Liver (tissue), 9 donors: ENCODE results near the gene COL11A2. TPM values are rescaled to one million over a fixed set of nuclear protein-coding genes. Genes with fewer than 3 reads are reported as not detected.

Experiments
- DNase-seq: peaks from one replicate; pipeline ENCODE4 v3.0.0-alpha.2; 2017; ENCODE audit warnings: low spot score
- H3K27ac ChIP-seq, 2 donors: one replicate each; pipeline ENCODE4 v1.7.0; 2013; ENCODE audit warnings: inconsistent platforms in 2 of 2, low read length in 2 of 2, control low read depth in 1 of 2, low read depth in 1 of 2, mild to moderate bottlenecking in 1 of 2
- H3K27me3 ChIP-seq, 4 donors: one replicate each; pipeline versions ENCODE4 v1.6.1 to v1.7.0; 2013; ENCODE audit warnings: low read length in 3 of 4, inconsistent platforms in 1 of 4, mild to moderate bottlenecking in 1 of 4, moderate library complexity in 1 of 4; ENCODE audit not compliant: control insufficient read depth in 4 of 4, insufficient read depth in 4 of 4
- H3K36me3 ChIP-seq, 4 donors: one replicate each; pipeline versions ENCODE4 v1.6.1 to v1.7.0; 2013; ENCODE audit warnings: low read length in 3 of 4, mild to moderate bottlenecking in 3 of 4, low read depth in 1 of 4, moderate library complexity in 1 of 4; ENCODE audit not compliant: control insufficient read depth in 4 of 4, insufficient read depth in 3 of 4
- H3K4me1 ChIP-seq, 4 donors: one replicate each; pipeline versions ENCODE4 v1.6.1 to v1.7.0; 2013; ENCODE audit warnings: low read length in 3 of 4, mild to moderate bottlenecking in 3 of 4, moderate library complexity in 1 of 4; ENCODE audit not compliant: control insufficient read depth in 4 of 4, insufficient read depth in 4 of 4
- H3K4me3 ChIP-seq, 3 donors: one replicate each; pipeline versions ENCODE4 v1.6.1 to v1.7.0; 2013; ENCODE audit warnings: low read length in 3 of 3, control low read depth in 1 of 3, low read depth in 1 of 3, mild to moderate bottlenecking in 1 of 3
- H3K9ac ChIP-seq, 2 donors: one replicate each; pipeline ENCODE4 v1.7.0; 2013; ENCODE audit warnings: low read length in 2 of 2, mild to moderate bottlenecking in 2 of 2, moderate library complexity in 2 of 2, control low read depth in 1 of 2, low read depth in 1 of 2
- H3K9me3 ChIP-seq, 4 donors: one replicate each; pipeline versions ENCODE4 v1.6.1 to v1.7.0; 2013; ENCODE audit warnings: low read length in 3 of 4; ENCODE audit not compliant: control insufficient read depth in 4 of 4
- EGR1 ChIP-seq, 2 donors: IDR thresholded peaks; 2 replicates each; pipeline ENCODE4 v1.6.1; 2016 to 2018; ENCODE audit warnings: antibody characterized with exemption in 2 of 2, low read depth in 2 of 2
- FOXA1 ChIP-seq: IDR thresholded peaks from 2 replicates; pipeline ENCODE4 v1.6.1; 2016; ENCODE audit warnings: antibody characterized with exemption
- FOXA2 ChIP-seq: IDR thresholded peaks from 2 replicates; pipeline ENCODE4 v1.6.1; 2016; ENCODE audit warnings: antibody characterized with exemption
- GABPA ChIP-seq, 2 donors: IDR thresholded peaks in 1 of 2; conservative IDR thresholded peaks in 1 of 2; 2 replicates each; pipeline ENCODE4 v1.6.1; 2016; ENCODE audit warnings: antibody characterized with exemption in 2 of 2, mild to moderate bottlenecking in 1 of 2, moderate library complexity in 1 of 2
- HNF4G ChIP-seq: IDR thresholded peaks from 2 replicates; pipeline ENCODE4 v1.6.1; 2016; ENCODE audit warnings: antibody characterized with exemption
- MAX ChIP-seq: IDR thresholded peaks from 2 replicates; pipeline ENCODE4 v1.6.1; 2016; ENCODE audit warnings: antibody characterized with exemption
- NR2F2 ChIP-seq: IDR thresholded peaks from 2 replicates; pipeline ENCODE4 v1.6.1; 2016; ENCODE audit warnings: antibody characterized with exemption
- RAD21 ChIP-seq, 2 donors: IDR thresholded peaks; 2 replicates each; pipeline ENCODE4 v1.6.1; 2016; ENCODE audit warnings: antibody characterized with exemption in 2 of 2, mild to moderate bottlenecking in 2 of 2
- RXRA ChIP-seq, 2 donors: IDR thresholded peaks; 2 replicates each; pipeline ENCODE4 v1.6.1; 2017 to 2018; ENCODE audit warnings: antibody characterized with exemption in 2 of 2, mild to moderate bottlenecking in 1 of 2
- SP1 ChIP-seq: IDR thresholded peaks from 2 replicates; pipeline ENCODE4 v1.6.1; 2018; ENCODE audit warnings: antibody characterized with exemption, mild to moderate bottlenecking
- TAF1 ChIP-seq: conservative IDR thresholded peaks from 2 replicates; pipeline ENCODE4 v1.6.1; 2016; ENCODE audit warnings: antibody characterized with exemption, mild to moderate bottlenecking
- YY1 ChIP-seq: IDR thresholded peaks from 2 replicates; pipeline ENCODE4 v1.6.1; 2016; ENCODE audit warnings: antibody characterized with exemption, mild to moderate bottlenecking
- ZBTB33 ChIP-seq: IDR thresholded peaks from 2 replicates; pipeline ENCODE4 v1.6.1; 2016; ENCODE audit warnings: antibody characterized with exemption
- WGBS: extraction: QIAGEN DNeasy Blood & Tissue Kit; methylation state at CpG from one replicate; pipeline ENCODE4 v1.1.7; 2013; 5-methylcytosine and 5-hydroxymethylcytosine counted together
- polyA plus RNA-seq, 2 donors: library from polyadenylated mRNA; stranded (reverse) in 1 of 2; unstranded in 1 of 2; fragments of 200-250 nt in 1 of 2; fragments of >200 nt in 1 of 2; fragmentation: Nextera tagmentation in 1 of 2; extraction: Ambion mirVana in 1 of 2; gene quantifications; one replicate each; pipeline versions ENCODE4 v1.2.1 to v1.2.3, GENCODE V29; 2013 to 2015
- total RNA-seq, 2 donors: library from RNA; depleted of rRNA; stranded (reverse); fragments of >200 nt; gene quantifications; one replicate each; pipeline ENCODE4 v1.2.3, GENCODE V29; 2014
- TF ChIP-seq, protein P1 (sequence below): IDR thresholded peaks from 2 replicates; pipeline ENCODE4 v1.6.1; 2016; ENCODE audit warnings: antibody characterized with exemption, mild to moderate bottlenecking
- TF ChIP-seq, protein P2 (sequence below): fragments of 150-350 bp; IDR thresholded peaks from 2 replicates; pipeline ENCODE4 v1.5.1; 2017; ENCODE audit warnings: improper control_type of control experiment, low read depth, low read length; ENCODE audit not compliant: missing input control
- donor health status: healthy.
- donor health status: healthy.
- donor health status: healthy.
- donor health status: healthy.
- donor health status: healthy.

The COL11A2 gene
- total and polyA plus RNA-seq, 4 donors: 0.15 to 0.59 (median 0.27) TPM

DNA sequence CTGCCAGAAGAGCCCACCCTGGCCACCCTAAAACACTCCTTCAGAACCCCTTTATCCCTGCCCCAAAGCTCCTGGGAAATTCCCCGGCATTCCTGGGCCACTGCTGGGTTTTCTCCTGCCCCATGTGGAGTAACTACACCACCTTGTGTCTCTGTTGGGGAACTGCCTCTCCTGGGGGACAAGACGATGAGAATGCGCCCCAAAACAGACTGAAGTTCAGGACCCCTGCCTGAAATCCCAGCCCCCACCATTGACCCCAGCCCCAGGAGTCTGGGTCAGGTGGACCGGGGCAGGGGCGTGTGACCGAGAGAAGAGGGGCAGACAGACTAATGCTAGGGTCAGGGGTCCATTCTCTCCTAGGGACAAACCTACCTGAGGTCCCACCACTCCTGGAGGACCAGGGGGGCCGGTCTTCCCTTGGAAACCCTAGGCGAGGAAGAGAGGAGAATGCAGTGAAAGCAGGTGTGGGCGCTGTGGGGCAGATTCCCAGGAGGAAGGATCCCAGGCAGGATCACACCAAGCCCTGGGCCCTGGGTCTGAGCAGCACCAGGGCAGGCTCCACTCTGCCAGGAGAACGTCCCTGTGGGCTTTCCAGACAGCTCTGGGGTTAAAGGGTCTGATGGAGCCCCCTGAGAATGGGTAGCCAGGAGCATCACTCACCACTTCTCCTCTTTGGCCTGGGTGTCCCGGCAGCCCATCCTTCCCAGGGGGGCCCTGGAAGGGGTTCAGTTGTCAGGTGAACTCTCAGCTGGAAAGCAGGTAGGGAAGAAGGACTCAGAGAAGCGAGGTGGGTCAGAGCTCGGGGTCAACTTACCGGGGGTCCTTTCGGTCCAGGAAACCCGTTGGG, 19.4 kb downstream of the COL11A2 start:
- H3K4me1 ChIP-seq: no peaks in the 10 kb centered on the region

More for the DNA sequence above, 19.4 kb downstream of the COL11A2 start:
- Histone ChIP-seq H3K27ac (no peak overlapping the region), H3K9me3 (no peaks in the 10 kb centered on the region), H3K4me3 (no peak overlapping the region), H3K36me3 (no peaks in the 10 kb centered on the region), H3K9ac (no peak overlapping the region), H3K27me3 (no peaks in the 10 kb centered on the region)
- TF ChIP-seq TAF1 (no peak), RXRA (IDR thresholded peaks at IDR 0.05) (no peak), FOXA2 (no peak), MAX (no peak), YY1 (no peak), HNF4G (no peak), GABPA (IDR thresholded peaks at IDR 0.05 in 1 of 2, conservative IDR thresholded peaks at IDR 0.05 in 1 of 2) (no peak), ZBTB33 (no peak), EGR1 (IDR thresholded peaks at IDR 0.05; ENCODE audit: low read depth in 2 of 2) (no peak), RAD21 (IDR thresholded peaks at IDR 0.05) (peak; percentile 77 to 82), SP1 (no peak), NR2F2 (no peak), FOXA1 (no peak)
- TF ChIP-seq, protein P1, sequence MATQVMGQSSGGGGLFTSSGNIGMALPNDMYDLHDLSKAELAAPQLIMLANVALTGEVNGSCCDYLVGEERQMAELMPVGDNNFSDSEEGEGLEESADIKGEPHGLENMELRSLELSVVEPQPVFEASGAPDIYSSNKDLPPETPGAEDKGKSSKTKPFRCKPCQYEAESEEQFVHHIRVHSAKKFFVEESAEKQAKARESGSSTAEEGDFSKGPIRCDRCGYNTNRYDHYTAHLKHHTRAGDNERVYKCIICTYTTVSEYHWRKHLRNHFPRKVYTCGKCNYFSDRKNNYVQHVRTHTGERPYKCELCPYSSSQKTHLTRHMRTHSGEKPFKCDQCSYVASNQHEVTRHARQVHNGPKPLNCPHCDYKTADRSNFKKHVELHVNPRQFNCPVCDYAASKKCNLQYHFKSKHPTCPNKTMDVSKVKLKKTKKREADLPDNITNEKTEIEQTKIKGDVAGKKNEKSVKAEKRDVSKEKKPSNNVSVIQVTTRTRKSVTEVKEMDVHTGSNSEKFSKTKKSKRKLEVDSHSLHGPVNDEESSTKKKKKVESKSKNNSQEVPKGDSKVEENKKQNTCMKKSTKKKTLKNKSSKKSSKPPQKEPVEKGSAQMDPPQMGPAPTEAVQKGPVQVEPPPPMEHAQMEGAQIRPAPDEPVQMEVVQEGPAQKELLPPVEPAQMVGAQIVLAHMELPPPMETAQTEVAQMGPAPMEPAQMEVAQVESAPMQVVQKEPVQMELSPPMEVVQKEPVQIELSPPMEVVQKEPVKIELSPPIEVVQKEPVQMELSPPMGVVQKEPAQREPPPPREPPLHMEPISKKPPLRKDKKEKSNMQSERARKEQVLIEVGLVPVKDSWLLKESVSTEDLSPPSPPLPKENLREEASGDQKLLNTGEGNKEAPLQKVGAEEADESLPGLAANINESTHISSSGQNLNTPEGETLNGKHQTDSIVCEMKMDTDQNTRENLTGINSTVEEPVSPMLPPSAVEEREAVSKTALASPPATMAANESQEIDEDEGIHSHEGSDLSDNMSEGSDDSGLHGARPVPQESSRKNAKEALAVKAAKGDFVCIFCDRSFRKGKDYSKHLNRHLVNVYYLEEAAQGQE: no peak
- TF ChIP-seq, protein P2, sequence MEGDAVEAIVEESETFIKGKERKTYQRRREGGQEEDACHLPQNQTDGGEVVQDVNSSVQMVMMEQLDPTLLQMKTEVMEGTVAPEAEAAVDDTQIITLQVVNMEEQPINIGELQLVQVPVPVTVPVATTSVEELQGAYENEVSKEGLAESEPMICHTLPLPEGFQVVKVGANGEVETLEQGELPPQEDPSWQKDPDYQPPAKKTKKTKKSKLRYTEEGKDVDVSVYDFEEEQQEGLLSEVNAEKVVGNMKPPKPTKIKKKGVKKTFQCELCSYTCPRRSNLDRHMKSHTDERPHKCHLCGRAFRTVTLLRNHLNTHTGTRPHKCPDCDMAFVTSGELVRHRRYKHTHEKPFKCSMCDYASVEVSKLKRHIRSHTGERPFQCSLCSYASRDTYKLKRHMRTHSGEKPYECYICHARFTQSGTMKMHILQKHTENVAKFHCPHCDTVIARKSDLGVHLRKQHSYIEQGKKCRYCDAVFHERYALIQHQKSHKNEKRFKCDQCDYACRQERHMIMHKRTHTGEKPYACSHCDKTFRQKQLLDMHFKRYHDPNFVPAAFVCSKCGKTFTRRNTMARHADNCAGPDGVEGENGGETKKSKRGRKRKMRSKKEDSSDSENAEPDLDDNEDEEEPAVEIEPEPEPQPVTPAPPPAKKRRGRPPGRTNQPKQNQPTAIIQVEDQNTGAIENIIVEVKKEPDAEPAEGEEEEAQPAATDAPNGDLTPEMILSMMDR: peak; percentile 52
- WGBS: 58% methylated on average over 16 of the region's 16 CpGs
- no peak for DNase-seq
